Fibroblast of the aortic adventitia (primary cell): ENCODE results near the gene SLC35E2B. TPM values are rescaled to one million over a fixed set of nuclear protein-coding genes. Genes with fewer than 3 reads are reported as not detected.
"Not testable (repeated sequence)": the region's sequence is repeated elsewhere in the genome, so short reads cannot be mapped to it uniquely, and the experiment has no call there.

Experiments used
- DNase-seq: peaks from one replicate; pipeline ENCODE4 v3.0.0-alpha.2; 2010; ENCODE audit warnings: low read depth
- H3K4me3 ChIP-seq: 2 replicates; pipeline ENCODE4 v1.5.1; 2011; ENCODE audit warnings: low read depth, mild to moderate bottlenecking, control low read depth, low read length, moderate library complexity
- CTCF ChIP-seq: IDR thresholded peaks from 2 replicates; pipeline ENCODE4 v1.5.1; 2011; ENCODE audit warnings: mild to moderate bottlenecking, low read length, control low read depth, inconsistent platforms; ENCODE audit not compliant: insufficient read depth
- total RNA-seq: library from RNA; depleted of rRNA; stranded (reverse); fragments of >200 nt; gene quantifications from 2 replicates; pipeline ENCODE4 v1.2.3, GENCODE V29; 2012; ENCODE audit warnings: low replicate concordance

The SLC35E2B gene
- total RNA-seq, 1 donor, result 54.8 TPM

GRCh38 chr1:1721201-1721600 lies 28.6 kb upstream of the SLC35E2B start:
- TF ChIP-seq CTCF, result no peak
- H3K4me3 ChIP-seq, result no peak overlapping the region
- no peak for DNase-seq

GRCh38 chr1:1715109-1715883 lies 22.7 kb upstream of the SLC35E2B start:
- DNase-seq, H3K4me3 ChIP-seq: not testable (repeated sequence)

GRCh38 chr1:1707897-1708296 lies 15.3 kb upstream of the SLC35E2B start:
- H3K4me3 ChIP-seq, DNase-seq: not testable (repeated sequence)

GRCh38 chr1:1707241-1707640 lies 14.6 kb upstream of the SLC35E2B start:
- not testable (repeated sequence) for DNase-seq, H3K4me3 ChIP-seq

GRCh38 chr1:1705623-1706022 lies 13.0 kb upstream of the SLC35E2B start:
- not testable (repeated sequence) for DNase-seq, H3K4me3 ChIP-seq

GRCh38 chr1:1704284-1704957 lies 11.8 kb upstream of the SLC35E2B start:
- H3K4me3 ChIP-seq, DNase-seq: not testable (repeated sequence)

GRCh38 chr1:1703796-1704195 lies 11.2 kb upstream of the SLC35E2B start:
- DNase-seq, result no peak
- H3K4me3 ChIP-seq, result no peak overlapping the region
- no peak for TF ChIP-seq CTCF

GRCh38 chr1:1702506-1702905 lies 9.9 kb upstream of the SLC35E2B start:
- DNase-seq, H3K4me3 ChIP-seq: not testable (repeated sequence)

- H3K4me3 ChIP-seq, DNase-seq: not testable (repeated sequence)
These were observed 8.0 kb upstream of the SLC35E2B start for GRCh38 chr1:1700557-1700956.

GRCh38 chr1:1700067-1700466 lies 7.5 kb upstream of the SLC35E2B start:
- not testable (repeated sequence) for DNase-seq, H3K4me3 ChIP-seq

- H3K4me3 ChIP-seq, DNase-seq: not testable (repeated sequence)
These were observed 6.5 kb upstream of the SLC35E2B start for GRCh38 chr1:1699061-1699460.

GRCh38 chr1:1697358-1698183 lies 5.0 kb upstream of the SLC35E2B start:
- H3K4me3 ChIP-seq, DNase-seq: not testable (repeated sequence)

- H3K4me3 ChIP-seq, DNase-seq: not testable (repeated sequence)
These were observed 4.1 kb upstream of the SLC35E2B start for GRCh38 chr1:1696431-1697357.

- DNase-seq, result peak; percentile 59
- peak overlapping the region; percentile 67 for H3K4me3 ChIP-seq
These were observed 276 bp downstream of the SLC35E2B start for GRCh38 chr1:1692324-1692713.

GRCh38 chr1:1691443-1691842 lies 1.2 kb downstream of the SLC35E2B start:
- not testable (repeated sequence) for DNase-seq
- peak overlapping the region; percentile 63 for H3K4me3 ChIP-seq
